AG04449 (cell line): Measurements from ENCODE around the gene PHF21A.

ENCODE experiments used
- CTCF ChIA-PET: fragments of 350-600 bp; formaldehyde crosslinking; extraction: SDS; loops from one replicate; lab custom pipeline; 2021; ENCODE audit warnings: antibody characterized with exemption; lab: Yijun Ruan, JAX
- POLR2A ChIA-PET: fragments of 400-600, 350-600 bp; formaldehyde crosslinking; extraction: SDS; loops from one replicate; lab custom pipeline; 2020; ENCODE audit warnings: antibody characterized with exemption, inconsistent platforms; lab: Yijun Ruan, JAX
- DNase-seq: peaks from one replicate; pipeline ENCODE4 v3.0.0-alpha.2; 2010; ENCODE audit warnings: low read depth, low spot score
- H3K4me3 ChIP-seq: 2 replicates; pipeline ENCODE4 v1.5.1; 2011; ENCODE audit warnings: low read depth, mild to moderate bottlenecking, control low read depth, low read length
- CTCF ChIP-seq: IDR thresholded peaks from one replicate; pipeline ENCODE4 v1.5.1; 2011; ENCODE audit warnings: mild to moderate bottlenecking, moderate library complexity, low read length, control low read depth, inconsistent platforms; ENCODE audit not compliant: insufficient read depth; ENCODE audit errors: missing control alignments

PHF21A gene

GRCh38 chr11:46055371-46055770 is 65.9 kb downstream of the PHF21A start:
- peak; percentile 31 for DNase-seq
- POLR2A ChIA-PET: no interaction called here
- TF ChIP-seq CTCF: no peak
- H3K4me3 ChIP-seq: no peak overlapping the region
- CTCF ChIA-PET: no interaction called here

- TF ChIP-seq CTCF: no peak
- DNase-seq: no peak
- ChIA-PET CTCF (interaction anchor here (1.0 to 1.6 kb wide), 2 partner anchors 26 to 86 kb away, joined by 3 to 4 read pairs; no protein-coding TSS in a partner anchor), POLR2A (no interaction called here)
- H3K4me3 ChIP-seq: no peak overlapping the region
Measured at GRCh38 chr11:46051102-46051501, 70.2 kb downstream of the PHF21A start.

GRCh38 chr11:46050662-46051061 is 70.6 kb downstream of the PHF21A start:
- no peak for DNase-seq
- H3K4me3 ChIP-seq: no peak overlapping the region
- CTCF ChIA-PET: interaction anchor here (1.0 to 1.6 kb wide), 2 partner anchors 26 to 86 kb away, joined by 3 to 4 read pairs; no protein-coding TSS in a partner anchor
- POLR2A ChIA-PET: no interaction called here
- no peak for TF ChIP-seq CTCF

- TF ChIP-seq CTCF: no peak
- peak; percentile 79 for DNase-seq
- H3K4me3 ChIP-seq: no peak overlapping the region
- CTCF ChIA-PET: interaction anchor here (0.9 to 1.6 kb wide), 2 partner anchors 67 to 85 kb away, joined by 3 to 4 read pairs; no protein-coding TSS in a partner anchor
- POLR2A ChIA-PET: no interaction called here
Measured at GRCh38 chr11:46050003-46050461, 71.2 kb downstream of the PHF21A start.

- ChIA-PET POLR2A (no interaction called here), CTCF (interaction anchor here (0.9 to 1.3 kb wide), 2 partner anchors 56 to 67 kb away, joined by 3 read pairs; no protein-coding TSS in a partner anchor)
- no peak overlapping the region for H3K4me3 ChIP-seq
- TF ChIP-seq CTCF: no peak
- no peak for DNase-seq
Measured at GRCh38 chr11:46049325-46049897, 71.8 kb downstream of the PHF21A start.

- no peak for TF ChIP-seq CTCF
- CTCF ChIA-PET: interaction anchor here (1.3 kb wide), 1 partner anchor 54 kb away, joined by 3 read pairs; no protein-coding TSS in a partner anchor
- H3K4me3 ChIP-seq: no peak overlapping the region
- POLR2A ChIA-PET: no interaction called here
- DNase-seq: no peak
Measured at GRCh38 chr11:46048198-46048597, 73.1 kb downstream of the PHF21A start.
